ENCODE measurements around the gene HOXC6. TPM values are rescaled to one million over a fixed set of nuclear protein-coding genes. Genes with fewer than 3 reads are reported as not detected.
A peak's percentile ranks its signal among the peaks of the same experiment; 100 is the strongest.

Gene HOXC6
- total RNA-seq, 1 donor from 2014 or later: not detected

GRCh38 chr12:54016478-54016964 lies 11.7 kb upstream of the HOXC6 start:
- no peaks in the 10 kb centered on the region for H3K4me1 Mint-ChIP-seq
- H4K20me1 ChIP-seq (ENCODE audit: low read depth): peaks cover 78% of the 10 kb centered on the region
- no peak overlapping the region for H3K9ac ChIP-seq
- no peaks in the 10 kb centered on the region for H3K9me3 ChIP-seq (ENCODE audit: low read depth)
- no peak overlapping the region for H2AFZ ChIP-seq (replicated peaks)
- no peak overlapping the region for H3K27ac ChIP-seq
- no peak overlapping the region for H3K4me3 Mint-ChIP-seq
- H3K4me1 ChIP-seq: no peaks in the 10 kb centered on the region
- peaks cover 89% of the 10 kb centered on the region for H3K27me3 Mint-ChIP-seq (ENCODE audit: insufficient read depth, low read depth)
- H3F3A ChIP-seq (ENCODE audit: low read depth): no peaks in the 10 kb centered on the region
- no peak for DNase-seq (ENCODE audit: low spot score)
- H3K27ac Mint-ChIP-seq: no peak overlapping the region
- TF ChIP-seq EZH2phosphoT487 (IDR thresholded peaks at IDR 0.05): no peak
- TF ChIP-seq EZH2 (IDR thresholded peaks at IDR 0.05): no peak
- no peak for TF ChIP-seq CTCF (IDR thresholded peaks at IDR 0.05)
- peaks cover 5% of the 10 kb centered on the region for H3K9me3 Mint-ChIP-seq
- H3K36me3 Mint-ChIP-seq: no peaks in the 10 kb centered on the region
- no peak overlapping the region for H3K4me3 ChIP-seq
- H3K79me2 ChIP-seq (ENCODE audit: low read depth): no peaks in the 10 kb centered on the region
- H3K36me3 ChIP-seq: no peaks in the 10 kb centered on the region
- H3K27me3 ChIP-seq: peaks cover 100% of the 10 kb centered on the region
- no peak overlapping the region for H3K4me2 ChIP-seq

- Histone ChIP-seq H3F3A (ENCODE audit: low read depth) (no peaks in the 10 kb centered on the region), H3K79me2 (ENCODE audit: low read depth) (no peaks in the 10 kb centered on the region), H3K27ac (no peak overlapping the region), H3K9me3 (ENCODE audit: low read depth) (no peaks in the 10 kb centered on the region), H2AFZ (replicated peaks) (no peak overlapping the region), H3K4me2 (peak overlapping the region; percentile 73), H3K4me3 (peak overlapping the region; percentile 39), H3K36me3 (no peaks in the 10 kb centered on the region), H3K4me1 (no peaks in the 10 kb centered on the region), H3K27me3 (peaks cover 100% of the 10 kb centered on the region), H4K20me1 (ENCODE audit: low read depth) (peaks cover 82% of the 10 kb centered on the region), H3K9ac (no peak overlapping the region)
- Mint-ChIP-seq H3K9me3 (peaks cover 5% of the 10 kb centered on the region), H3K4me3 (peak overlapping the region; percentile 74), H3K36me3 (no peaks in the 10 kb centered on the region), H3K4me1 (no peaks in the 10 kb centered on the region), H3K27me3 (ENCODE audit: insufficient read depth, low read depth) (peaks cover 89% of the 10 kb centered on the region), H3K27ac (no peak overlapping the region)
- TF ChIP-seq CTCF (IDR thresholded peaks at IDR 0.05): no peak
- TF ChIP-seq EZH2 (IDR thresholded peaks at IDR 0.05): peak; percentile 93
- TF ChIP-seq EZH2phosphoT487 (IDR thresholded peaks at IDR 0.05): peak; percentile 75
- DNase-seq (ENCODE audit: low spot score): peak; percentile 41
Measured at GRCh38 chr12:54017027-54017788, 11.0 kb upstream of the HOXC6 start.

GRCh38 chr12:54017878-54018467 lies 10.3 kb upstream of the HOXC6 start:
- Histone ChIP-seq H3K9me3 (ENCODE audit: low read depth) (no peaks in the 10 kb centered on the region), H3K9ac (no peak overlapping the region), H4K20me1 (ENCODE audit: low read depth) (peaks cover 82% of the 10 kb centered on the region), H2AFZ (replicated peaks) (no peak overlapping the region), H3K27me3 (peaks cover 100% of the 10 kb centered on the region), H3K4me3 (peak overlapping the region; percentile 39), H3K4me1 (no peaks in the 10 kb centered on the region), H3K4me2 (peak overlapping the region; percentile 73), H3K27ac (no peak overlapping the region), H3K79me2 (ENCODE audit: low read depth) (no peaks in the 10 kb centered on the region), H3F3A (ENCODE audit: low read depth) (no peaks in the 10 kb centered on the region), H3K36me3 (no peaks in the 10 kb centered on the region)
- Mint-ChIP-seq H3K36me3 (no peaks in the 10 kb centered on the region), H3K27ac (no peak overlapping the region), H3K4me1 (no peaks in the 10 kb centered on the region), H3K9me3 (peaks cover 3% of the 10 kb centered on the region), H3K27me3 (ENCODE audit: insufficient read depth, low read depth) (peaks cover 89% of the 10 kb centered on the region), H3K4me3 (peak overlapping the region; percentile 74)
- DNase-seq (ENCODE audit: low spot score): peak; percentile 87
- TF ChIP-seq CTCF (IDR thresholded peaks at IDR 0.05) (no peak), EZH2 (IDR thresholded peaks at IDR 0.05) (peak; percentile 78), EZH2phosphoT487 (IDR thresholded peaks at IDR 0.05) (peak; percentile 74)
